HG03159 (cell line): Measurements from ENCODE around the gene ZFC3H1.
"Not testable (repeated sequence)": the region's sequence is repeated elsewhere in the genome, so short reads cannot be mapped to it uniquely, and the experiment has no call there.

Source experiments
- ATAC-seq: cut with Tn5 transposase; IDR thresholded peaks from one replicate; pipeline ENCODE4 v1.9.1; 2021; ENCODE audit warnings: mild to moderate bottlenecking, moderate library complexity; ENCODE audit not compliant: unreplicated experiment

The ZFC3H1 gene

DNA sequence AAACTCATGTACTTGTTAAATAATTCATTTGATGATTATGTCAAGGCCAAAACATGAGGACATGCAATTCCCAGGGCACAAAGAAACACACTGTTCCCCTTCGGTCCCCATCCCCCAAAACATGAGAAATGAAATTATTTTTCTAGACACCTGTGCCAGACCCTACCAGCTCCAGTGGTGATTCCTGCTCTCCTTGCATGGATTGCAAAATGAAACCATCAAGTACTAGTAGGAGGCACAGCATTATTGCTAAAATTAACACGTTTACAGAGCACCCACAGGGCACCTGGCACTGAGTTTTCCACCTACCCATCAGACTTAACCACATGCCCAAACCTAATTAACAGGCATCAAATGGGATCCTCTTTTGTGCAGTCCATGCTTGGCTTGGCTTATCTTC is 76.6 kb downstream of the ZFC3H1 start:
- no peak for ATAC-seq

DNA sequence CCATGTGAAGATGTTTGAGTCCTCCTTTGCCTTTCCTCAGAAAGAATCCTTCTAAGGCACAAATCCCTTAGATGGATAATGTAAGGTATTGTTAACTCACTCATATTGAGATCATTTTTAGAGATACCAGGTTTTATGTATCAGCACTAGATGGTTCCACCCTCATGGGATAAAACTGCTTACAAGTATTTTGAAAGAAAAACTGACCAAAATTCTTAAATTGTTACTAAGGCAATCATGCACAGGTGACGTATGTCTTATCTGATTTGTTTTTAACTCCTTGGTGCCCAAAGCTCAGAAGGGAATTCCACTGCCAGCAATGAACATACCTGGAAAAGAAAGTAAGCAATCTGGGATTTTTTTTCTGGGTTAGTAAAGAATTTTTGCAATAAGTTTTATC is 78.4 kb downstream of the ZFC3H1 start:
- no peak for ATAC-seq

DNA sequence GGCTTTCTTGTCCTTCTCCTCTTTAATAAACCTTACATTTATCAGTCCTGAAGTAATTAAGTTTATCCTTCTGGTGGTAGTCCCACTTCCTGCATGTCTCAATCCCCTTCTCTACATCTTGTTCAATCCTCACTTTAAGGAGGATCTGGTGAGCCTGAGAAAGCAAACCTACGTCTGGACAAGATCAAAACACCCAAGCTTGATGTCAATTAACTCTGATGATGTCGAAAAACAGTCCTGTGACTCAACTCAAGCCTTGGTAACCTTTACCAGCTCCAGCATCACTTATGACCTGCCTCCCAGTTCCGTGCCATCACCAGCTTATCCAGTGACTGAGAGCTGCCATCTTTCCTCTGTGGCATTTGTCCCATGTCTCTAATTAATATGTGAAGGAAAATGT is 79.3 kb downstream of the ZFC3H1 start:
- no peak for ATAC-seq

DNA sequence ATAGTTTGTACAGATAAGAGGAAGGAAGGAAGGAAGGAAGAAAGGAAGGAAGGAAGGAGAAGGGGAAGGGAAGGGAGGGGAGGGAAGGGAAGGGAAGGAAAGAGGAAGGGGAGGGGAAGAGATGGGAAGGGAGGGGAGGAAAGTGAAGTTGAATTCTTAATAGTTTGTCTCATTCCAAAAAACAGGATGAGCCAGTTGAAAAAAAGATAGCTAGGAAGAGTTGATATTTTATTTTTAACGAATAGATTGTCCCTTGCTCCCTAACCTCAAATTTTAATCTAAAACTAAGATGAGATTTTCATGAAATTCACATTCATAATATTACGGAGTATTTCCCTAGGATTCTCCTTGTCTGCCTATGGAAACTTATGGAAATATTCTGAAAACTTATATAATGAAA is 80.7 kb downstream of the ZFC3H1 start:
- ATAC-seq: no peak

DNA sequence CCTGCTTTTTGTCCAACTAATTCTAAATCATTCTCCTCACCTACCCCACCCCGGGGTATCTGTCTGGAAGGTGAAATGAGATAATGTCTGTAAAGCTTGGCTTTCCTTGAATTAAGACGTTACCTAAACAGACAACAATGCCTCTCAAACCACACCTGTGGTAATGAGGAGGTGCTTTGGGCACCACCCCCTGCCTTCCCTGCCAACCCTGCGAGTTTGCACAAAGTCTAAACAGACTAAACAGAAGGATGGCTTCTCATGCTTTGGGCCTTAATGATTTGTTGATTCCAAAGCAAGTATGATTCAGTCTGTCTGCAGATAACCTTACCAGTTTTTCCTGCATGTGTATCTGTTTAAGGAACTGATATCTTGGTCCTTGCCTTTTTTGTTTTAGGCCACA is 82.4 kb downstream of the ZFC3H1 start:
- ATAC-seq: no peak

DNA sequence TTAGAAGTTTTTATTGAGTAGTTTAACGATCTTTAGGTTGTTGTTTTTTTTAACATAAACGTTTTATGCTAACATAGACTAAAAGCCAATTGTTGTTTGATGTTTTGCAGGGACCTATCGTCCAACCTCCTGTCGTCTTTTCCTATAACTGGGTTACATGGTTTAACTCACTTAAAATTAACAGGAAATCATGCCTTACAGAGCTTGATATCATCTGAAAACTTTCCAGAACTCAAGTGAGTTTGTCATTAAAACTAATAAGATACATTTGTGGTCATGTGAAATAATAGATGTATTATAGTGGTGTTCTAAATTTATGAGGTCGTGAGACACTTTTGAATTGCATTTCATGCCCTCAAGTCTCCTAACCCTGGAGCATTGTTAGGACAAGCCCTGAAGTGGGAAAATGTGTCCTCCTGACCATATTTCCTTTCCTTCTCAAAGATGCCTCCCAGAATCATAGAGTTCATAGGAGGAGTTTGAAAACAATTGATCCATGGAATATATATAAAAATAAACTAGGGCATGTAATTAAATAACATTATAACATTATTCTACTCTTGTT is 84.9 kb downstream of the ZFC3H1 start:
- ATAC-seq: no peak

DNA sequence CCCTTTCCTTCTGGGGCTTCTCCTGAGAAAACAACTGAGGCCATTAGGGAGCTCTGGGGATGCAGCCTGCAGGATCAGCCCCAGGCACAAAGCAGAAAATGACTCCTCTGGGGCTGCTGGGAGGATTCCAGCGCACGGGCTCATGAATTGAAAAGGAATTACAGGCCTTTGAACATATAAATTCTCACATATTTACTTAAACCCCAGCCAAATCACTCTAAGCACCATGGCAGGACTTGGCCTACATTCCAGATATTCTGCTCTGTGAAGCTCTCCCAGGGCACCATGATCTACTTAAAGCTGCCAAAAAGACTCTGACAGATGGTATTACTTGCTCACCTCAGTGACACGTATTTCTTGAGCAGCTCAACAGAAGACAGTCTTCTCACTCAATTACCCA is 87.2 kb downstream of the ZFC3H1 start:
- no peak for ATAC-seq

DNA sequence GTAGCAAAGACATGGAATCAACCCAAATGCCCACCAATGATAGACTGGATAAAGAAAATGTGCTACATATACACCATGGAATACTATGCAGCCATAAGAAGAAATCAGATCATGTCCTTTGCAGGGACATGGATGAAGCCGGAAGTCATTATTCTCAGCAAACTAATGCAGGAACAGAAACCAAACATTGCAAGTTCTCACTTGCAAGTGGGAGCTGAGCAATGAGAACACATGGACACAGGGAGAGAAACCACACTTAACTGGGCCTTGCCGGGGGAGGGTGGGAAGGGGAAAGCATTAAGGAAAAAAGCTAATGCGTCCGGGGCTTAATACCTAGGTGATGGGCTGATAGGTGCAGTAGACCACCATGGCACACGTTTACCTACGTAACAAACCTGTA is 93.8 kb downstream of the ZFC3H1 start:
- not testable (repeated sequence) for ATAC-seq

DNA sequence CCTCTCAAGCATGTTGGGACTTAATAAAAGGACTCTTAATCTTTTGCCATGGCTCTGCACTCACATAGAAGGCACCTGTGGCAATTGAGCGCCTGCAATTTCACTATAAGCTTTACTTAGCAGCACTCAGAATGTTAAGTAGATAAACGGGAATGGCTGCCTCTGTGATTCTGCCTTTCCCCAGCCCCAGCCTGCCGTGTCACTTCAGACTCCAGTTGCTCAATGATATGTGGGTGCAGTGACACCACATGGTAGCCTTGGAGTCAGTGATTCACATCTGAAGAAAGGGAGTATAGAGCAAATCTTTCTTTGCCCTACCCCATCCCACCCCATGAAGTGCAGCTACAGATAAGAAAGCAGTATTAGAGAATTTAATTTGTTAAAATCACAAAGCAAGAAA is 96.1 kb downstream of the ZFC3H1 start:
- ATAC-seq: no peak

DNA sequence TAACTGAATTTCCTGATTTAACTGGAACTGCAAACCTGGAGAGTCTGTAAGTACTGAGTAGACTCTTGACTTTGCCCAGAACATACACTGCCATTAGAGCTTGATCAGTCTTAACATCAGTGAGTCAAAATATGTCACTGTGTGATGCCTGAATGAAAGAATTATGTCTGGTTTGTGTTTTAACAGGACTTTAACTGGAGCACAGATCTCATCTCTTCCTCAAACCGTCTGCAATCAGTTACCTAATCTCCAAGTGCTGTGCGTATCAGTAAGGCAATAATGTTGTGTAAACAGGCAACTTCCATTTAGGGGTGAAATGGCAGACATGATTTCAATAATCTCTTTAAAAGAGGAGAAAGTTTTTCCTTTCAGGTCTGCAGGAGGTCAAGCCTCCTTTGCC is 97.0 kb downstream of the ZFC3H1 start:
- no peak for ATAC-seq

DNA sequence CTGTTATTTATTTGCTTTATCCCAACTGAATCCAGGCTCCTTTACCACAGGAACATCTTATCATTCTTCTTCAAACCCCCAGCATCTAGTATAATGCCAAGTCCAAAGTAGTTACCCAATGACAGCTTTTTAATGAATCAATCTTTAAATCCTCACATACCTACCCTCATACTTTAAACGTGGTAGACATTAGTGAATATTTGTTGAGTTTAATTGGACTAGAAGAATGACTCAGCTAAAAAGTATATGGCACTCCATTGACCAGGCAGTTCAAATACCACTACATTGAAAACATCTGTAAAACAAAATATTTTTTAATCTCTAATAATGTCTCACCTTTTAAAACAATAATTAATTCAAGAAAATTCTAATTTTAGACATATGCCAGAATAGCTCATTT is 98.1 kb downstream of the ZFC3H1 start:
- ATAC-seq: no peak

DNA sequence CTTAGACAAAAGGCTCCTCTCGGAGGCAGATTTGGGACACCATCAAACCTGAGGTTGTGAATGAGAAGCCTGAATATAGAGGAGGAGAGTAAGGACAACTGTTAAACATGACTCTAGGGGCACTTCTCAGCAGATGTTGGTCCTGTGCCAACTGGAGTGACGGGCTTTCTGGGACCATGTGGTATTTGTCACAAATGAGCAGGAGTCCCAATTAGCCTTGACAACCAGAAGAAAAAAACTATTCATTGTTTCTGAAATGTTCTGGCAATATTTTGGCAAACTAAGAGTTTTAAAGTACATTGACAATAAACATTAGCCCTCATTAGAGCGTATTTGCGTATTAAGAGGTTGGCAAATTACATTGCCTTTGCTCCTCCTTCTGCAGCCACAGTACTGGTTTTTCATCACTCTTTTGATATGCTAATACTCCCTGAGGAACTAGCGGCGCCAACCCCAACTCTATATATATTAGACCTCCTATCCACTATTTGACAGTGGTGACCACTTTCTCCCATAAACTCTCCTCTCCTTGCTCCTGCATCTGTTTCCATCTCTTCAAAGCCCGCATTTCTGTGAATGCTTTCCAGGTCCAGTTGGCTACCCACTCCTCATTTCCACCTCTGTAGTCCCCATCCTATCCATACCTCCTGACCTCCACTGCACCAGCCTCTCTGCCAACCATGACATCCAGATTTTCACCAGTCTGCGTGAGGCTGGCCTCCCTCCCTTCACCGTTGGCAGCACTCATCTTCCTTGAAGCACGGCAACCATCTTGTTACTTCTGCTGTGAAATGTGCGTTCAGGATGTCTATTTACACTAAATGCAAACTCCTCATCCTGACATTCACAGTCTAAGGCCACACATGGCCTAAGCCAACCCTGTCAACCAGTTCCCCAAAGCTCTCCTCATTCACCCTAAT is 100.7 kb downstream of the ZFC3H1 start:
- ATAC-seq: no peak
